K562 (cell line): Measurements from ENCODE around the gene SH3RF1. TPM values are rescaled to one million over a fixed set of nuclear protein-coding genes. Genes with fewer than 3 reads are reported as not detected.

ENCODE experiments used
- ATAC-seq: fragments of 200-7000 bp; cut with Tn5 transposase; 3 replicates; pipeline ENCODE4 v1.9.1; 2020; ENCODE audit warnings: moderate library complexity
- BruUV-seq: library from RNA; stranded (reverse); fragments of 400-500 nt; replicated peaks from 2 replicates; lab custom pipeline; 2021; lab: Mats Ljungman, UMichigan
- CTCF ChIA-PET: fragments of 300-600 bp; formaldehyde crosslinking; extraction: SDS; loops from one replicate; lab custom pipeline; 2021; ENCODE audit warnings: low intra/inter-chr PET ratio; lab: Yijun Ruan, JAX
- POLR2A ChIA-PET: fragments of 300-600, 350-650 bp; sonication (Branson Sonifier 250); formaldehyde crosslinking; extraction: SDS; loops from one replicate; lab custom pipeline; 2021; ENCODE audit warnings: antibody characterized with exemption, inconsistent platforms; lab: Yijun Ruan, JAX
- DNase-seq, 4 experiments: peaks; one replicate each; pipeline versions ENCODE4 v3.0.0 to v3.0.0-alpha.2; 2011 to 2018; ENCODE audit warnings: low spot score in 3 of 4, mixed read lengths in 3 of 4; ENCODE audit errors: extremely low read depth in 1 of 4
- FAIRE-seq: peaks from 2 replicates; lab custom pipeline; 2011; peaks lifted over from hg19 to GRCh38; lab: Jason Lieb, UNC
- H2AFZ ChIP-seq: 2 replicates; pipeline ENCODE4 v1.6.0; 2011; ENCODE audit warnings: low read depth, low read length, control low read depth, inconsistent platforms
- H3K27ac ChIP-seq: fragments of 200-600 bp; 3 replicates; pipeline ENCODE4 v1.8.0; 2011; ENCODE audit warnings: low read depth, mild to moderate bottlenecking, control low read depth, inconsistent platforms, low read length, moderate library complexity, mixed read lengths; ENCODE audit errors: extremely low read depth
- H3K27me3 ChIP-seq, 2 experiments: fragments of 300-600 bp in 1 of 2; 2 replicates in 1 of 2; 3 replicates in 1 of 2; pipeline versions ENCODE4 v1.6.0 to v1.8.0; 2011; ENCODE audit warnings: inconsistent platforms in 2 of 2, low read length in 2 of 2, mild to moderate bottlenecking in 1 of 2, mixed read lengths in 1 of 2, moderate library complexity in 1 of 2; ENCODE audit not compliant: control insufficient read depth in 2 of 2, insufficient read depth in 2 of 2
- H3K36me3 ChIP-seq: fragments of 300-600 bp; 3 replicates; pipeline ENCODE4 v1.8.0; 2011; ENCODE audit warnings: mild to moderate bottlenecking, low read length, inconsistent platforms; ENCODE audit not compliant: control insufficient read depth, insufficient read depth
- H3K4me1 ChIP-seq, 2 experiments: fragments of 200-600 bp in 1 of 2; replicated peaks in 1 of 2; 2 replicates in 1 of 2; 3 replicates in 1 of 2; pipeline versions ENCODE4 v1.5.1 to v1.8.0; 2011; ENCODE audit warnings: inconsistent platforms in 2 of 2, low read length in 2 of 2, mild to moderate bottlenecking in 1 of 2, mixed read lengths in 1 of 2, moderate library complexity in 1 of 2; ENCODE audit not compliant: control insufficient read depth in 2 of 2, insufficient read depth in 2 of 2
- H3K4me2 ChIP-seq: 2 replicates; pipeline ENCODE4 v1.6.1; 2011; ENCODE audit warnings: low read length, control low read depth, inconsistent platforms, mixed read lengths; ENCODE audit not compliant: insufficient read depth
- H3K4me3 ChIP-seq: fragments of 200-600 bp; sonication (generic), shearing (Covaris generic); 2 replicates; pipeline ENCODE4 v1.5.1; 2016; ENCODE audit warnings: control low read depth, inconsistent platforms
- H3K79me2 ChIP-seq: fragments of 200-600 bp; 3 replicates; pipeline ENCODE4 v1.8.0; 2011; ENCODE audit warnings: low read length, inconsistent platforms; ENCODE audit not compliant: control insufficient read depth, insufficient read depth
- H3K9ac ChIP-seq, 2 experiments: 2 replicates each; pipeline versions ENCODE4 v1.6.0 to v1.6.1; 2011; ENCODE audit warnings: low read depth in 2 of 2, low read length in 2 of 2, control low read depth in 1 of 2, inconsistent platforms in 1 of 2, mild to moderate bottlenecking in 1 of 2, mixed read lengths in 1 of 2; ENCODE audit not compliant: insufficient read depth in 1 of 2
- H3K9me1 ChIP-seq: one replicate; pipeline ENCODE4 v1.6.0; 2011; ENCODE audit warnings: inconsistent platforms, mild to moderate bottlenecking, low read length, moderate library complexity; ENCODE audit not compliant: control insufficient read depth, insufficient read depth
- H3K9me3 ChIP-seq: replicated peaks from 2 replicates; pipeline ENCODE4 v1.5.1; 2011; ENCODE audit warnings: low read depth, low read length, inconsistent platforms; ENCODE audit not compliant: control insufficient read depth, insufficient read depth
- H4K20me1 ChIP-seq: replicated peaks from 2 replicates; pipeline ENCODE4 v1.6.1; 2011; ENCODE audit warnings: low read length, inconsistent platforms, mixed read lengths; ENCODE audit not compliant: control insufficient read depth, insufficient read depth
- ADNP ChIP-seq: fragments of 200-800 bp; sonication (Bioruptor generic); IDR thresholded peaks from 2 replicates; pipeline ENCODE4 v1.6.1; 2016; ENCODE audit warnings: missing genetic modification characterization, missing compliant biosample characterization
- HNRNPLL ChIP-seq: fragments of 200-400 bp; formaldehyde crosslinking; IDR thresholded peaks from 2 replicates; pipeline ENCODE4 v1.6.1; 2017; ENCODE audit warnings: low read length, low read depth, mild to moderate bottlenecking; ENCODE audit not compliant: poor library complexity, severe bottlenecking
- MLX ChIP-seq, 2 experiments: fragments of 450-650 bp in 1 of 2; sonication (generic) in 1 of 2; formaldehyde crosslinking; conservative IDR thresholded peaks; 2 replicates each; pipeline versions ENCODE4 v1.4.0 to v1.8.1; 2020 to 2022; ENCODE audit warnings: mild to moderate bottlenecking in 1 of 2, missing genetic modification reagents in 1 of 2
- MYC ChIP-seq, 2 experiments: fragments of 250-450 bp in 1 of 2; sonication (Bioruptor Pico) in 1 of 2; IDR thresholded peaks; 2 replicates each; pipeline versions ENCODE4 v1.5.1 to v1.6.1; 2012 to 2021; ENCODE audit warnings: low read depth in 2 of 2, borderline replicate concordance in 1 of 2, improper control_type of control experiment in 1 of 2, low read length in 1 of 2, mild to moderate bottlenecking in 1 of 2, moderate library complexity in 1 of 2
- NCOA4 ChIP-seq: fragments of 450-650 bp; IDR thresholded peaks from 2 replicates; pipeline ENCODE4 v1.6.1; 2018; ENCODE audit warnings: mild to moderate bottlenecking; ENCODE audit not compliant: partially characterized antibody
- RBM17 ChIP-seq: fragments of 200-400 bp; formaldehyde crosslinking; IDR thresholded peaks from 2 replicates; pipeline ENCODE4 v1.6.1; 2017; ENCODE audit warnings: low read depth, mild to moderate bottlenecking, low read length, borderline replicate concordance
- SMARCB1 ChIP-seq: IDR thresholded peaks from 2 replicates; pipeline ENCODE4 v1.6.1; 2011; ENCODE audit warnings: improper control_type of control experiment, low read depth; ENCODE audit not compliant: insufficient read length
- SUPT5H ChIP-seq: fragments of 450-650 bp; IDR thresholded peaks from 2 replicates; pipeline ENCODE4 v1.6.1; 2016
- TCF7 ChIP-seq: sonication (generic); IDR thresholded peaks from 2 replicates; pipeline ENCODE4 v1.6.1; 2016; ENCODE audit warnings: antibody characterized with exemption, borderline replicate concordance
- TFAP4 ChIP-seq: sonication (generic); formaldehyde crosslinking; IDR thresholded peaks from 2 replicates; pipeline ENCODE4 v1.8.0; 2022; ENCODE audit warnings: missing genetic modification reagents, mild to moderate bottlenecking, moderate library complexity, borderline replicate concordance
- ZEB2 ChIP-seq: fragments of 450-650 bp; IDR thresholded peaks from 2 replicates; pipeline ENCODE4 v1.6.1; 2016
- ZNF518B ChIP-seq: fragments of 250-450 bp; sonication (Bioruptor Pico); IDR thresholded peaks from 2 replicates; pipeline ENCODE4 v1.5.0; 2021; ENCODE audit warnings: mild to moderate bottlenecking, moderate library complexity
- WGBS: fragments of 100-300 bp; shearing (Covaris generic); methylation state at CpG from one replicate; pipeline ENCODE4 v1.1.6; 2016; ENCODE audit warnings: low coverage, mixed read lengths; ENCODE audit not compliant: insufficient coverage; ENCODE audit errors: missing lambda C conversion rate; 5-methylcytosine and 5-hydroxymethylcytosine counted together
- in situ Hi-C: fragments of 300-500 bp; cut with MboI; formaldehyde crosslinking; loops from 4 replicates; pipeline ENCODE4 v1.15.0; 2018; ENCODE audit warnings: inconsistent platforms, mixed read lengths
- intact Hi-C: fragments of 100-400 bp; cut with micrococcal nuclease; formaldehyde crosslinking; loops from 2 replicates; pipeline ENCODE4 v1.14.2; 2022
- polyA plus RNA-seq, 8 experiments: library from polyadenylated mRNA; depleted of rRNA in 4 of 8; stranded (reverse) in 5 of 8; unstranded in 3 of 8; fragments of >200 nt; fragmentation: Nextera tagmentation in 2 of 8; fragmentation: Illumina TruSeq in 1 of 8; extraction: Ambion mirVana in 2 of 8; extraction: Trizol in 1 of 8; gene quantifications; 2 replicates each; pipeline versions ENCODE4 v1.2.1 to v1.2.3, GENCODE V29; 2011 to 2014; ENCODE audit warnings: inconsistent platforms in 1 of 8, missing spikeins in 1 of 8
- total RNA-seq, 7 experiments: library from RNA; depleted of rRNA in 6 of 7; stranded (reverse); fragments of >200 nt in 6 of 7; fragmentation: Illumina TruSeq in 2 of 7; extraction: Trizol in 2 of 7; gene quantifications; 2 replicates each; pipeline versions ENCODE4 v1.2.1 to v1.2.3, GENCODE V29; 2011 to 2021; ENCODE audit warnings: low replicate concordance in 1 of 7
- TF ChIP-seq, protein P1 (sequence below): fragments of 250-450 bp; sonication (Bioruptor Pico); IDR thresholded peaks from 2 replicates; pipeline ENCODE4 v1.5.0; 2020; ENCODE audit warnings: mild to moderate bottlenecking
- TF ChIP-seq, protein P2 (sequence below): sonication (generic); formaldehyde crosslinking; IDR thresholded peaks from 2 replicates; pipeline ENCODE4 v1.5.0; 2020; ENCODE audit warnings: missing genetic modification reagents

SH3RF1 gene
- total and polyA plus RNA-seq, 9 of the 15 experiments (the other 6 are each of a cell fraction or from before 2014, with no cell fraction given) = 0.04 to 0.16 (median 0.11) TPM; not detected in 6

DNA sequence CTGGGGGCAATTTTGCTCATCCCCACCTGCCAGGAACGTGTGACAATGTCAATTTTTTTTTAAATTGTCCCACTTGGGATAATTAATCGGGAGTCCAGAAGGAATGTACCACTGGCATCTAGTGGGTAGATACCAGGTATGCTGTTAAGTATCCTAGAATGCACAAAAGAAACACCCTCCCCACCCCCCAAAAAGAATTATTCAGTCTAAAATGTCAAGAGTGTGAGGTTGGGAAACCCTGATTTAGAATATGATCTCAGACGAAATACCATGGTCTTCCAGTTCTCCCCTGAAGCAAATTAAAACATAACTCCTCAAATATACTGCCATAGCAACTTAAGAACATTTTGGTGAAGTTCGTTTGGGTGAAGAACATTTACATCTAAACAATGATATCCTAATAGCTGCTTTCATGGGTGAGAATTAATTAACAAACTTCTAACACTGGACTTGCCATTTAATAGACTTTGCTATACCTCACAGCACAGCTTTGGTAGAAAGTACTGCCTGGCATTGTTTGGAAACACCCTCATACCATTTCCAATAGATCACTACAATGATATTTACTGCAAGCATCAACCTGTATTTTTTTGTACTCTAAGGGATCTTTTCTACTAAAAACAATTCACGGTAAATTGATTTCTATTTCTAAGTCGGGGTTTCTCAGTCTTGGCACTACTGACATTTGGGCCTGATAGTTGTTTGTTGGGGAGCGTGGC, 36.5 kb downstream of the SH3RF1 start:
- Histone ChIP-seq H3K27ac (no peak overlapping the region), H3K4me3 (no peak overlapping the region), H3K36me3 (no peaks in the 10 kb centered on the region), H3K9ac (no peak overlapping the region), H3K4me2 (no peak overlapping the region), H3K79me2 (no peaks in the 10 kb centered on the region), H3K4me1 (no peaks in the 10 kb centered on the region), H3K9me3 (no peaks in the 10 kb centered on the region), H4K20me1 (no peaks in the 10 kb centered on the region), H3K9me1 (no peaks in the 10 kb centered on the region), H2AFZ (no peak overlapping the region), H3K27me3 (peaks cover 0 to 7% of the 10 kb centered on the region in 2 experiments; a peak in 3 of 5 replicates)
- no peak for FAIRE-seq
- no peak for DNase-seq
- ATAC-seq = no peak
- WGBS = 0% methylated on average over 7 of the region's 7 CpGs
- no TSS peak for BruUV-seq
- in situ Hi-C loops (no loop called here), intact Hi-C loops (no loop called here)
- ChIA-PET POLR2A (no interaction called here), CTCF (no interaction called here)
- TF ChIP-seq ADNP (tag) (no peak), SMARCB1 (no peak), MLX (CRISPR knock-in tag; conservative IDR thresholded peaks at IDR 0.05) (no peak), NCOA4 (no peak), MYC (IDR thresholded peaks at IDR 0.05; ENCODE audit: low read depth, low read length) (no peak), MYC (CRISPR knock-in tag; IDR thresholded peaks at IDR 0.05; ENCODE audit: borderline replicate concordance, low read depth) (no peak), RBM17 (no peak), HNRNPLL (no peak), ZEB2 (no peak), ZNF518B (CRISPR knock-in tag) (no peak), SUPT5H (no peak), TCF7 (no peak), TFAP4 (no peak)
- TF ChIP-seq, protein P1, sequence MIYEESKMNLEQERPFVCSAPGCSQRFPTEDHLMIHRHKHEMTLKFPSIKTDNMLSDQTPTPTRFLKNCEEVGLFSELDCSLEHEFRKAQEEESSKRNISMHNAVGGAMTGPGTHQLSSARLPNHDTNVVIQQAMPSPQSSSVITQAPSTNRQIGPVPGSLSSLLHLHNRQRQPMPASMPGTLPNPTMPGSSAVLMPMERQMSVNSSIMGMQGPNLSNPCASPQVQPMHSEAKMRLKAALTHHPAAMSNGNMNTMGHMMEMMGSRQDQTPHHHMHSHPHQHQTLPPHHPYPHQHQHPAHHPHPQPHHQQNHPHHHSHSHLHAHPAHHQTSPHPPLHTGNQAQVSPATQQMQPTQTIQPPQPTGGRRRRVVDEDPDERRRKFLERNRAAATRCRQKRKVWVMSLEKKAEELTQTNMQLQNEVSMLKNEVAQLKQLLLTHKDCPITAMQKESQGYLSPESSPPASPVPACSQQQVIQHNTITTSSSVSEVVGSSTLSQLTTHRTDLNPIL (CRISPR knock-in tag) = no peak
- TF ChIP-seq, protein P2, sequence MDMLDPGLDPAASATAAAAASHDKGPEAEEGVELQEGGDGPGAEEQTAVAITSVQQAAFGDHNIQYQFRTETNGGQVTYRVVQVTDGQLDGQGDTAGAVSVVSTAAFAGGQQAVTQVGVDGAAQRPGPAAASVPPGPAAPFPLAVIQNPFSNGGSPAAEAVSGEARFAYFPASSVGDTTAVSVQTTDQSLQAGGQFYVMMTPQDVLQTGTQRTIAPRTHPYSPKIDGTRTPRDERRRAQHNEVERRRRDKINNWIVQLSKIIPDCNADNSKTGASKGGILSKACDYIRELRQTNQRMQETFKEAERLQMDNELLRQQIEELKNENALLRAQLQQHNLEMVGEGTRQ = no peak
